Upper lobe of left lung (tissue), 4 donors: ENCODE results near the gene HID1.

Experiments
- EP300 ChIP-seq, 4 donors: sonication (generic); formaldehyde crosslinking; IDR thresholded peaks; one replicate each; pipeline ENCODE4 v1.5.1; 2017; ENCODE audit warnings: antibody characterized with exemption in 4 of 4, control low read depth in 2 of 4
- POLR2A ChIP-seq, 4 donors: fragments of 450-650 bp; IDR thresholded peaks; one replicate each; pipeline ENCODE4 v1.5.1; 2016 to 2017; ENCODE audit warnings: antibody characterized with exemption in 4 of 4, mild to moderate bottlenecking in 2 of 4
- POLR2AphosphoS5 ChIP-seq, 2 donors: sonication (generic); formaldehyde crosslinking; IDR thresholded peaks; one replicate each; pipeline ENCODE4 v1.5.1; 2017; ENCODE audit warnings: antibody characterized with exemption in 2 of 2
- TF ChIP-seq, protein P1 (sequence below), 6 experiments: fragments of 450-650 bp in 4 of 6; fragments of 200-600 bp in 2 of 6; sonication (generic) in 2 of 6; IDR thresholded peaks; one replicate each; pipeline ENCODE4 v1.5.1; 2016 to 2019; ENCODE audit warnings: antibody characterized with exemption in 6 of 6

DNA sequence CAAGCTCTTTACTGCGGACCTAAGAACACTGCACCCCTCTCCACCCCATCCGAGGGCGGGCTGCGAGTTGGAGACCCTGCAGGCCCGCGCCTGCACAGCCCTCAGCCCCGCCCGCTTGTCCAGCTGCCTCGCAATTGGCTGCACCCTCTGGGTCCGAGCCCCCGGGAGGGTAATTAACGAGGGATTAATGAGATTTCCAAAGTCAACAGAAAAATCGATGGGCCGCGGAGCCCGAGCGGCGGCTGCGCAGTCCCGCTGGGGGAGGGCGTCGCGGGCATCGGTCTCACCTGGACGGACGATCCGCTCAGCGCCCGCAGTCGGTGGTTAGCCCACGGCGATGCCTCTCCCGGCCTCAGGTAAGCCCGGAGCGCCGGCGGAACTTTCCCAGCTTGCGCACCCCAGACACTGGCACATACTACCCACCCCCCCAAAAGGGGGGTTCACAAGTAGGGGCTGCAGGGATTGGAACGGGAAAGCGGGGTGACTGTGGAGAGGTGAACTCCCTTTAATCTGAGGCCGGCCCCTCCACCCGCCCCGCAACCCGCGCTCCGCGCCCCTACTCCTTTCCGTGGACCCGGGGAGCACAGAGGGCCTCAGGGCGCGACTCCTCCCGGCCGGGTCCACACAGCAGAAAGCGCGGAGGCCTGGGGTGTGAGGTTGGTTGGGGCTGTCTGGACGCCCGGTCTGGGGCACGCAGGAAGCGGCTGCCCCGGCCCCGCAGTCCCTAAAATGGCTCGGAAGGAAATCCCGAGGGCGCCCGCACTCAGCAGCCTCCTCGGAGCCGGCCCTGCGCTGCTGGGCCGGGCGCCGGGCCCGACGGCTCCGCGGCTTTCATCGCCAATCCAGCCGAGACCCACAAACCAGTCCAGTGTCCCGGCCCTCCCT is 36.7 kb downstream of the HID1 start, which contains the start of gene OTOP3:
- no peak for TF ChIP-seq POLR2A (IDR thresholded peaks at IDR 0.05)
- TF ChIP-seq, protein P1, sequence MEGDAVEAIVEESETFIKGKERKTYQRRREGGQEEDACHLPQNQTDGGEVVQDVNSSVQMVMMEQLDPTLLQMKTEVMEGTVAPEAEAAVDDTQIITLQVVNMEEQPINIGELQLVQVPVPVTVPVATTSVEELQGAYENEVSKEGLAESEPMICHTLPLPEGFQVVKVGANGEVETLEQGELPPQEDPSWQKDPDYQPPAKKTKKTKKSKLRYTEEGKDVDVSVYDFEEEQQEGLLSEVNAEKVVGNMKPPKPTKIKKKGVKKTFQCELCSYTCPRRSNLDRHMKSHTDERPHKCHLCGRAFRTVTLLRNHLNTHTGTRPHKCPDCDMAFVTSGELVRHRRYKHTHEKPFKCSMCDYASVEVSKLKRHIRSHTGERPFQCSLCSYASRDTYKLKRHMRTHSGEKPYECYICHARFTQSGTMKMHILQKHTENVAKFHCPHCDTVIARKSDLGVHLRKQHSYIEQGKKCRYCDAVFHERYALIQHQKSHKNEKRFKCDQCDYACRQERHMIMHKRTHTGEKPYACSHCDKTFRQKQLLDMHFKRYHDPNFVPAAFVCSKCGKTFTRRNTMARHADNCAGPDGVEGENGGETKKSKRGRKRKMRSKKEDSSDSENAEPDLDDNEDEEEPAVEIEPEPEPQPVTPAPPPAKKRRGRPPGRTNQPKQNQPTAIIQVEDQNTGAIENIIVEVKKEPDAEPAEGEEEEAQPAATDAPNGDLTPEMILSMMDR (IDR thresholded peaks at IDR 0.05): no peak
- no peak for TF ChIP-seq POLR2AphosphoS5 (IDR thresholded peaks at IDR 0.05)
- TF ChIP-seq EP300 (IDR thresholded peaks at IDR 0.05): no peak
